GM23248 (cell line): Measurements from ENCODE around the gene KRT15. TPM values are rescaled to one million over a fixed set of nuclear protein-coding genes. Genes with fewer than 3 reads are reported as not detected.
A peak's percentile ranks its signal among the peaks of the same experiment; 100 is the strongest.

Experiments
- DNase-seq: peaks from one replicate; pipeline ENCODE4 v3.0.0-alpha.2; 2015
- H2AFZ ChIP-seq: fragments of 200-600 bp; sonication (generic); 2 replicates; pipeline ENCODE4 v1.6.1; 2016; ENCODE audit warnings: antibody characterized with exemption
- H3F3A ChIP-seq: fragments of 200-600 bp; sonication (generic); 2 replicates; pipeline ENCODE4 v1.6.1; 2016; ENCODE audit warnings: mild to moderate bottlenecking, antibody characterized with exemption, mixed run types; ENCODE audit not compliant: insufficient read depth
- H3K27ac ChIP-seq: fragments of 200-600 bp; sonication (generic); 2 replicates; pipeline ENCODE4 v1.5.1; 2016; ENCODE audit warnings: mild to moderate bottlenecking
- H3K27me3 ChIP-seq: fragments of 200-600 bp; sonication (generic); replicated peaks from 2 replicates; pipeline ENCODE4 v1.6.1; 2016; ENCODE audit warnings: mild to moderate bottlenecking; ENCODE audit not compliant: insufficient read depth
- H3K36me3 ChIP-seq: fragments of 200-600 bp; sonication (generic); 2 replicates; pipeline ENCODE4 v1.6.1; 2016; ENCODE audit warnings: low read depth, mild to moderate bottlenecking
- H3K4me1 ChIP-seq: fragments of 200-600 bp; sonication (generic); 2 replicates; pipeline ENCODE4 v1.6.1; 2016; ENCODE audit warnings: mild to moderate bottlenecking; ENCODE audit not compliant: insufficient read depth
- H3K4me2 ChIP-seq: fragments of 200-600 bp; sonication (generic); one replicate; pipeline ENCODE4 v1.6.1; 2016; ENCODE audit warnings: mild to moderate bottlenecking; ENCODE audit not compliant: unreplicated experiment
- H3K4me3 ChIP-seq: fragments of 200-600 bp; sonication (generic); 2 replicates; pipeline ENCODE4 v1.5.1; 2016; ENCODE audit warnings: mild to moderate bottlenecking
- H3K79me2 ChIP-seq: fragments of 200-600 bp; sonication (generic); 2 replicates; pipeline ENCODE4 v1.6.1; 2016; ENCODE audit warnings: mild to moderate bottlenecking; ENCODE audit not compliant: insufficient read depth
- H3K9ac ChIP-seq: fragments of 200-600 bp; sonication (generic); 2 replicates; pipeline ENCODE4 v1.6.1; 2016; ENCODE audit warnings: mild to moderate bottlenecking
- H3K9me2 ChIP-seq: fragments of 200-600 bp; sonication (generic); 2 replicates; pipeline ENCODE4 v1.6.1; 2016; ENCODE audit warnings: mixed run types, mild to moderate bottlenecking, moderate library complexity; ENCODE audit not compliant: insufficient read depth
- H3K9me3 ChIP-seq: fragments of 200-600 bp; sonication (generic); one replicate; pipeline ENCODE4 v1.6.1; 2017; ENCODE audit warnings: low read depth
- H4K20me1 ChIP-seq: fragments of 200-600 bp; sonication (generic); 2 replicates; pipeline ENCODE4 v1.6.0; 2016; ENCODE audit not compliant: insufficient read depth
- EZH2 ChIP-seq: fragments of 200-600 bp; sonication (generic); IDR thresholded peaks from 2 replicates; pipeline ENCODE4 v1.6.1; 2018; ENCODE audit warnings: antibody characterized with exemption, mild to moderate bottlenecking; ENCODE audit not compliant: insufficient read depth, poor library complexity, severe bottlenecking
- EZH2phosphoT487 ChIP-seq: fragments of 200-600 bp; sonication (generic); IDR thresholded peaks from 2 replicates; pipeline ENCODE4 v1.6.1; 2018; ENCODE audit warnings: antibody characterized with exemption, moderate library complexity, mild to moderate bottlenecking, low read depth; ENCODE audit not compliant: insufficient read depth
- WGBS, 2 experiments: methylation state at CpG; one replicate each; pipeline ENCODE4 v1.1.6; 2015 to 2017; ENCODE audit warnings: low lambda C conversion rate in 2 of 2, low coverage in 1 of 2; ENCODE audit errors: missing lambda C conversion rate in 2 of 2; 5-methylcytosine and 5-hydroxymethylcytosine counted together
- in situ Hi-C: fragments of 300-500 bp; cut with MboI; formaldehyde crosslinking; loops from 2 replicates; pipeline ENCODE4 v1.15.0; 2020
- polyA plus RNA-seq: library from polyadenylated mRNA; unstranded; fragments of >200 nt; fragmentation: Nextera tagmentation; extraction: Ambion mirVana; gene quantifications from 2 replicates; pipeline ENCODE4 v1.2.1, GENCODE V29; 2016
- total RNA-seq: library from RNA; depleted of rRNA; stranded (reverse); fragments of >200 nt; shearing (Covaris generic); gene quantifications from 2 replicates; pipeline ENCODE4 v1.2.3, GENCODE V29; 2014

KRT15 gene
- total and polyA plus RNA-seq, 2 experiments from 2014 or later = 0.65 to 2.3 TPM

GRCh38 chr17:41531993-41532392 is 13.3 kb upstream of the KRT15 start:
- Histone ChIP-seq H3K79me2 (no peaks in the 10 kb centered on the region), H3K4me2 (no peak overlapping the region), H3K9me2 (no peaks in the 10 kb centered on the region), H4K20me1 (no peaks in the 10 kb centered on the region), H3K36me3 (no peaks in the 10 kb centered on the region), H3K4me3 (no peak overlapping the region), H3K27ac (no peak overlapping the region), H3K9ac (no peak overlapping the region), H3F3A (no peaks in the 10 kb centered on the region), H3K4me1 (peaks cover 22% of the 10 kb centered on the region), H3K27me3 (no peaks in the 10 kb centered on the region; the same call in 1 of the 2 replicates), H3K9me3 (no peaks in the 10 kb centered on the region), H2AFZ (no peak overlapping the region)
- no peak for DNase-seq
- TF ChIP-seq EZH2phosphoT487 (no peak), EZH2 (no peak)
- WGBS, 2 experiments = 55 to 67% methylated on average over 1 of the region's 1 CpG
- in situ Hi-C loops = no loop called here

DNA sequence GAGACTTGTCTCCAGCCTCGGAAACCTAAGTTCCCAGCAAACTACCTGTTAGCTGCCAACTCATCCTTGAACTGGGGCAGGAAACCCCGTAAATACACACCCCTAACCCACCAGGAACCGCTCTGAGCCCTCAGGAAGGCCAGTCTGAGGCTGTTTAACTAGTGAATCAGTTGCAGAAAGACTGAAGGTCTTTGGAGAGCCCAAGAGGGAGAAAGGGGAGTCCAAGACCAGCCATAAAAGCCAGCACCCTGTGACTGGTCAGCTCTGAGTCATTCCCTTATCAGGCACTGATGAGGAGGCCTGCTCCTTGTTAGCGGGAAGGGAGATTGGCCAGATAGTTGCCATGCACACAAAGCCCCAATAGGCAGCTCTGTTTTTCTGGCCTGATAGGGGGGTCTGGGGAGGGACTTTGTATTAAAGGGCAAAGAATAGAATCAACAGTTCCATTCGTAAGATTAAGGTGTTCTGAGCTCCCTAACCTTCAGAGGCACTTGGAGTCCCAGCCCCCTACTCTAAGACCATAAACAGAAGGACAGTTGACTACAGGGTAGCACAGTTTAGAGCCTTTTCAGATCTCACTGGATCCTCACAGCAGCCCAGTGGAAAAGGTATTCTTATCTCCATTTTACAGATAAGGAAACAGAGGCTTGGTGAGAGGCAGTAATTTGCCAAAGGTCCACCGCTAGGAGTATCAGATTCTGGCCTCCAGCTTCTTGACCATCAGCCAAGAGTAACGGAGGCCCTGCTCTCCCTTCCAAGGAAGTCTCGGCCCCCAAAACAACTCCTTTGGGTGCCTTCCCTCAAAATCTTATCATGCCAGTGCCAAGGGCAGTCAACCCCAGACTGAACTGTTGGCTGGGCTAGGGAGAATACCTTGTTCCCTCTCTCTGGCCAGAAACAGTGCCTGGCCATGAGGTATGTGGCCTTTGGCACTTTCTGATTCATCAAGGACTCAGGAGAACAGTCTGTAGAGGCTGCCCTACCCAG is 11.7 kb upstream of the KRT15 start:
- no peak overlapping the region for H3K4me2 ChIP-seq
- H3K27ac ChIP-seq = peak overlapping the region; percentile 18
- H3K36me3 ChIP-seq = no peaks in the 10 kb centered on the region
- no peaks in the 10 kb centered on the region for H3K79me2 ChIP-seq
- H3K9me2 ChIP-seq = no peaks in the 10 kb centered on the region
- no peak overlapping the region for H3K4me3 ChIP-seq
- H2AFZ ChIP-seq = no peak overlapping the region
- no peaks in the 10 kb centered on the region for H4K20me1 ChIP-seq
- H3K27me3 ChIP-seq = no peaks in the 10 kb centered on the region; the same call in 1 of the 2 replicates
- in situ Hi-C loops = no loop called here
- no peaks in the 10 kb centered on the region for H3F3A ChIP-seq
- no peaks in the 10 kb centered on the region for H3K9me3 ChIP-seq
- WGBS, 2 experiments = 63 to 67% methylated on average over 7 to 8 of the region's 8 CpGs
- H3K4me1 ChIP-seq = peaks cover 22% of the 10 kb centered on the region
- DNase-seq = peak; percentile 90
- TF ChIP-seq EZH2 (no peak), EZH2phosphoT487 (no peak)
- H3K9ac ChIP-seq = no peak overlapping the region

DNA sequence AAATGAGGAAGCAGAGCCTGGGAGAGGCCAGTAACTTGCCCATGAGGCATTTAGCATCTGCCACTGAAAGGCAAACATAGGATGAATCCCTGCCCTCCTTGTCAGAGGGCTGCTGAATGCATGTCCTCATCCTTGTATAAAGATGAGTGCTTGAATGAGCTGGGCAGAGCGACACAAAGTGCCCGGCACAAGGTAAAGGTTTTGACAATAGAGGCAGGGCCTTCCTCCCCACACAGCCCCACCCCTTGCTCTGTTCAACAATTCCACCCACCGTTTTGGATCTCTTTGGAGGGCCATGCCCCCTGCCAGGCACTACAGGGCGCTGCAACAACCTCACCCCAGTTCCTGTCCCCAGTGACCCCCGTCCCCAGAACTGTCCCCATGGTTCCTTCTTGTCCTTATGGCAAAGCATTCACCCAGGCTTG is 10.8 kb upstream of the KRT15 start:
- Histone ChIP-seq H3K27ac (no peak overlapping the region), H3K9ac (no peak overlapping the region), H3K4me3 (no peak overlapping the region), H2AFZ (no peak overlapping the region), H3K36me3 (no peaks in the 10 kb centered on the region), H3K9me3 (no peaks in the 10 kb centered on the region), H4K20me1 (no peaks in the 10 kb centered on the region), H3K27me3 (no peaks in the 10 kb centered on the region; the same call in 1 of the 2 replicates), H3K4me2 (no peak overlapping the region), H3K4me1 (peaks cover 22% of the 10 kb centered on the region), H3K79me2 (no peaks in the 10 kb centered on the region), H3F3A (no peaks in the 10 kb centered on the region), H3K9me2 (no peaks in the 10 kb centered on the region)
- WGBS, 2 experiments = 79 to 87% methylated on average over 5 of the region's 5 CpGs
- DNase-seq = peak; percentile 21
- TF ChIP-seq EZH2phosphoT487 (no peak), EZH2 (no peak)
- in situ Hi-C loops = no loop called here

DNA sequence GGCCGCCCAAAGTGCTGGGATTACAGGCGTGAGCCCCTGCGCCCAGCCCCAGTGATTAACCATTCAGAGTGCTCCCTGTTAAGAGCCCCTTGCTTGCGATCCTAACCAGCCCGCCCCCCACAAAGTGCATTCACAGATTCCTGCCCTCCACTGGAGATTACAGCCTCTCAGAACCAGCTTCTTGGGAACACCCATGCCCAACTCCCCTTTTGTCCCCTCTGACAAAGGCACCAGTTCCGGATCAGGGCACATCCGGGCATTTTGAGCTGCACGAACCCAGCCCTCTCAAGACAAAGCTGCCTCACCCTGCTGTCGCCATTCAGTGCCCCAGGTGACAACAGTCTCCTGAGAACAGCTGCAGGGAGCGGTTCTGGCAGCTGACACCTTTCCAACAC is 10.3 kb upstream of the KRT15 start:
- no peak overlapping the region for H3K27ac ChIP-seq
- no peaks in the 10 kb centered on the region for H4K20me1 ChIP-seq
- H3K4me2 ChIP-seq = no peak overlapping the region
- H2AFZ ChIP-seq = no peak overlapping the region
- H3K27me3 ChIP-seq = no peaks in the 10 kb centered on the region; the same call in 1 of the 2 replicates
- DNase-seq = no peak
- TF ChIP-seq EZH2phosphoT487 = no peak
- TF ChIP-seq EZH2 = no peak
- 87 to 92% methylated on average over 10 of the region's 10 CpGs for WGBS, 2 experiments
- in situ Hi-C loops = no loop called here
- no peaks in the 10 kb centered on the region for H3K36me3 ChIP-seq
- H3K4me1 ChIP-seq = peaks cover 22% of the 10 kb centered on the region
- H3K4me3 ChIP-seq = no peak overlapping the region
- no peaks in the 10 kb centered on the region for H3F3A ChIP-seq
- no peaks in the 10 kb centered on the region for H3K9me2 ChIP-seq
- H3K79me2 ChIP-seq = no peaks in the 10 kb centered on the region
- H3K9ac ChIP-seq = no peak overlapping the region
- no peaks in the 10 kb centered on the region for H3K9me3 ChIP-seq
